AG04450 (cell line): Measurements from ENCODE around the gene GAL3ST3. TPM values are rescaled to one million over a fixed set of nuclear protein-coding genes. Genes with fewer than 3 reads are reported as not detected.
A peak's percentile ranks its signal among the peaks of the same experiment; 100 is the strongest.

Experiments
- CTCF ChIA-PET: fragments of 300-600, 350-600 bp; formaldehyde crosslinking; extraction: SDS; loops from one replicate; lab custom pipeline; 2022; ENCODE audit warnings: antibody characterized with exemption, inconsistent platforms; lab: Charles Lee
- POLR2A ChIA-PET: fragments of 350-600 bp; formaldehyde crosslinking; extraction: SDS; loops from one replicate; lab custom pipeline; 2021; ENCODE audit warnings: antibody characterized with exemption, inconsistent platforms; lab: Yijun Ruan, JAX
- DNase-seq: peaks from one replicate; pipeline ENCODE4 v3.0.0-alpha.2; 2011; ENCODE audit warnings: low read depth, low spot score
- H3K27ac ChIP-seq: one replicate; pipeline ENCODE4 v1.5.1; 2012; ENCODE audit warnings: low read depth, low read length, control low read depth
- H3K27me3 ChIP-seq: one replicate; pipeline ENCODE4 v1.6.0; 2012; ENCODE audit warnings: low read length; ENCODE audit not compliant: control insufficient read depth, insufficient read depth
- H3K4me3 ChIP-seq: 2 replicates; pipeline ENCODE4 v1.5.1; 2011; ENCODE audit warnings: mild to moderate bottlenecking, low read depth, low read length, control low read depth
- H3K9me3 ChIP-seq: 2 replicates; pipeline ENCODE4 v1.5.1; 2012; ENCODE audit warnings: low read length; ENCODE audit not compliant: control insufficient read depth, insufficient read depth
- CTCF ChIP-seq: IDR thresholded peaks from 2 replicates; pipeline ENCODE4 v1.5.1; 2011; ENCODE audit warnings: low read depth, low read length, control low read depth, inconsistent platforms
- polyA plus RNA-seq: library from polyadenylated mRNA; depleted of rRNA; stranded (reverse); fragments of >200 nt; gene quantifications from 2 replicates; pipeline ENCODE4 v1.2.3, GENCODE V29; 2011

The GAL3ST3 gene
- polyA plus RNA-seq, 1 experiment: 0.11 TPM

GRCh38 chr11:66061268-66061667 is 12.3 kb upstream of the GAL3ST3 start:
- no peaks in the 10 kb centered on the region for H3K9me3 ChIP-seq
- no peaks in the 10 kb centered on the region for H3K27me3 ChIP-seq
- no peak overlapping the region for H3K27ac ChIP-seq
- no peak overlapping the region for H3K4me3 ChIP-seq
- DNase-seq: no peak
- POLR2A ChIA-PET: no interaction called here
- TF ChIP-seq CTCF: no peak
- CTCF ChIA-PET: no interaction called here

GRCh38 chr11:66059966-66060680 is 11.2 kb upstream of the GAL3ST3 start:
- H3K27ac ChIP-seq: no peak overlapping the region
- no peak for TF ChIP-seq CTCF
- no peak overlapping the region for H3K4me3 ChIP-seq
- H3K9me3 ChIP-seq: no peaks in the 10 kb centered on the region
- no peaks in the 10 kb centered on the region for H3K27me3 ChIP-seq
- POLR2A ChIA-PET: no interaction called here
- DNase-seq: no peak
- CTCF ChIA-PET: interaction anchor here (2.5 to 3.3 kb wide), 3 partner anchors 7 to 14 kb away, joined by 13 to 24 read pairs (median 14); no protein-coding TSS in a partner anchor

GRCh38 chr11:66056501-66056900 is 7.5 kb upstream of the GAL3ST3 start:
- CTCF ChIA-PET: interaction anchor here (0.6 to 6.6 kb wide), 4 partner anchors 11 to 86 kb away, joined by 3 to 103 read pairs (median 12); no protein-coding TSS in a partner anchor
- Histone ChIP-seq H3K4me3 (no peak overlapping the region), H3K27ac (no peak overlapping the region), H3K9me3 (no peaks in the 10 kb centered on the region; the same call in 1 of the 2 replicates), H3K27me3 (no peaks in the 10 kb centered on the region)
- TF ChIP-seq CTCF: no peak
- POLR2A ChIA-PET: no interaction called here
- DNase-seq: no peak

- no peaks in the 10 kb centered on the region for H3K27me3 ChIP-seq
- ChIA-PET POLR2A (interaction anchor here (0.6 kb wide), 1 partner anchor 53 kb away, joined by 5 read pairs; the partner anchor contains the start of genes BANF1 and EIF1AD), CTCF (interaction anchor here (3.8 to 7.0 kb wide), 3 partner anchors 10 to 32 kb away, joined by 20 to 103 read pairs (median 35); no protein-coding TSS in a partner anchor)
- no peaks in the 10 kb centered on the region; the same call in 1 of the 2 replicates for H3K9me3 ChIP-seq
- DNase-seq: no peak
- no peak overlapping the region for H3K27ac ChIP-seq
- H3K4me3 ChIP-seq: no peak overlapping the region
- no peak for TF ChIP-seq CTCF
Measured at GRCh38 chr11:66055021-66055420, 6.1 kb upstream of the GAL3ST3 start.

GRCh38 chr11:66052664-66052982 is 3.7 kb upstream of the GAL3ST3 start:
- TF ChIP-seq CTCF: no peak
- no peaks in the 10 kb centered on the region; the same call in 1 of the 2 replicates for H3K9me3 ChIP-seq
- peak overlapping the region; percentile 65 for H3K27ac ChIP-seq
- H3K4me3 ChIP-seq: peak overlapping the region; percentile 87
- POLR2A ChIA-PET: interaction anchor here (1.1 to 2.6 kb wide), 3 partner anchors 11 to 31 kb away, joined by 3 to 12 read pairs (median 3); partner anchors contain the start of gene PACS1
- no peak for DNase-seq
- CTCF ChIA-PET: interaction anchor here (0.7 to 7.0 kb wide), 6 partner anchors 9 to 170 kb away, joined by 3 to 103 read pairs (median 4); no protein-coding TSS in a partner anchor
- H3K27me3 ChIP-seq: peaks cover 4% of the 10 kb centered on the region
